Measurements from ENCODE around the gene TMIGD1. TPM values are rescaled to one million over a fixed set of nuclear protein-coding genes. Genes with fewer than 3 reads are reported as not detected.
A peak's percentile ranks its signal among the peaks of the same experiment; 100 is the strongest.

The TMIGD1 gene
- total and polyA plus RNA-seq, 2 donors (not counting 1 experiment from before 2014, with no cell fraction given): not detected

- Mint-ChIP-seq H3K27me3 (peaks cover 3% of the 10 kb centered on the region), H3K4me1 (peaks cover 8% of the 10 kb centered on the region), H3K9me3 (ENCODE audit: insufficient read depth) (no peaks in the 10 kb centered on the region), H3K4me3 (no peak overlapping the region), H3K27ac (no peak overlapping the region)
- Histone ChIP-seq H3K9me3 (ENCODE audit: control extremely low read depth in 1 of 3, control insufficient read depth in 2 of 3, insufficient read depth in 1 of 3, low read length in 2 of 3) (no peaks in the 10 kb centered on the region), H3K36me3 (replicated peaks in 1 of 2; ENCODE audit: control extremely low read depth in 1 of 2, control insufficient read depth in 1 of 2, extremely low read depth in 1 of 2, insufficient read depth in 2 of 2, low read length in 1 of 2) (no peaks in the 10 kb centered on the region), H3K4me3 (ENCODE audit: control extremely low read depth in 1 of 5, extremely low read depth in 1 of 5, insufficient read depth in 1 of 5, low read depth in 2 of 5, low read length in 4 of 5) (no peak overlapping the region), H2AFZ (ENCODE audit: insufficient read depth, low read depth, low read length, poor library complexity, severe bottlenecking) (no peak overlapping the region), H3K79me2 (ENCODE audit: control insufficient read depth, insufficient read depth, low read length) (no peaks in the 10 kb centered on the region), H3K4me2 (replicated peaks; ENCODE audit: low read depth, low read length, poor library complexity, severe bottlenecking) (no peak overlapping the region), H3K9ac (ENCODE audit: low read length) (no peak overlapping the region), H3K27me3 (replicated peaks in 1 of 4; ENCODE audit: control extremely low read depth in 1 of 4, control insufficient read depth in 3 of 4, insufficient read depth in 4 of 4, low read length in 3 of 4) (no peaks in the 10 kb centered on the region), H3K27ac (ENCODE audit: low read length in 2 of 2) (no peak overlapping the region), H3K4me1 (ENCODE audit: control insufficient read depth in 2 of 2, insufficient read depth in 2 of 2, low read length in 2 of 2) (peaks cover 2 to 5% of the 10 kb centered on the region in 2 donors), H4K20me1 (ENCODE audit: control insufficient read depth, insufficient read depth, low read length, poor library complexity, severe bottlenecking) (no peaks in the 10 kb centered on the region)
- no peak for TF ChIP-seq EZH2 (IDR thresholded peaks at IDR 0.05; ENCODE audit: borderline replicate concordance, insufficient read depth, low read depth, low read length, poor library complexity, severe bottlenecking)
- TF ChIP-seq CTCF (IDR thresholded peaks at IDR 0.05): no peak
- ChIA-PET CTCF (interaction anchor here (0.8 to 9.6 kb wide), 7 partner anchors 11 to 239 kb away, joined by 3 to 218 read pairs (median 3); no protein-coding TSS in a partner anchor), POLR2A (no interaction called here)
- DNase-seq (no peak), ATAC-seq (ENCODE audit: low read depth) (no peak)
- 100% methylated on average over 1 of the region's 4 CpGs for WGBS (ENCODE audit: insufficient coverage)
- intact Hi-C loops (cut with micrococcal nuclease): no loop called here
These were observed 564 bp upstream of the TMIGD1 start for GRCh38 chr17:30334421-30334820.

- no CpG with 5 or more reads among the region's 4 CpGs for WGBS (ENCODE audit: insufficient coverage)
- peak; percentile 47 for ATAC-seq (ENCODE audit: low read depth)
- CTCF ChIA-PET: interaction anchor here (1.3 to 1.5 kb wide), 2 partner anchors 9 to 206 kb away, joined by 5 to 6 read pairs; no protein-coding TSS in a partner anchor
These were observed 1.8 kb downstream of the TMIGD1 start for GRCh38 chr17:30332057-30332542.

More at GRCh38 chr17:30332057-30332542, 1.8 kb downstream of the TMIGD1 start:
- Histone ChIP-seq H2AFZ (ENCODE audit: insufficient read depth, low read depth, low read length, poor library complexity, severe bottlenecking) (no peak overlapping the region), H3K27ac (ENCODE audit: low read length in 2 of 2) (no peak overlapping the region), H3K79me2 (ENCODE audit: control insufficient read depth, insufficient read depth, low read length) (no peaks in the 10 kb centered on the region), H4K20me1 (ENCODE audit: control insufficient read depth, insufficient read depth, low read length, poor library complexity, severe bottlenecking) (no peaks in the 10 kb centered on the region), H3K4me1 (ENCODE audit: control insufficient read depth in 2 of 2, insufficient read depth in 2 of 2, low read length in 2 of 2) (peaks cover 2 to 5% of the 10 kb centered on the region in 2 donors), H3K27me3 (replicated peaks in 1 of 4; ENCODE audit: control extremely low read depth in 1 of 4, control insufficient read depth in 3 of 4, insufficient read depth in 4 of 4, low read length in 3 of 4) (no peaks in the 10 kb centered on the region), H3K36me3 (replicated peaks in 1 of 2; ENCODE audit: control extremely low read depth in 1 of 2, control insufficient read depth in 1 of 2, extremely low read depth in 1 of 2, insufficient read depth in 2 of 2, low read length in 1 of 2) (no peaks in the 10 kb centered on the region), H3K4me2 (replicated peaks; ENCODE audit: low read depth, low read length, poor library complexity, severe bottlenecking) (no peak overlapping the region), H3K9me3 (ENCODE audit: control extremely low read depth in 1 of 3, control insufficient read depth in 2 of 3, insufficient read depth in 1 of 3, low read length in 2 of 3) (no peaks in the 10 kb centered on the region), H3K4me3 (ENCODE audit: control extremely low read depth in 1 of 5, extremely low read depth in 1 of 5, insufficient read depth in 1 of 5, low read depth in 2 of 5, low read length in 4 of 5) (no peak overlapping the region), H3K9ac (ENCODE audit: low read length) (no peak overlapping the region)
- Mint-ChIP-seq H3K4me1 (peaks cover 8% of the 10 kb centered on the region), H3K4me3 (no peak overlapping the region), H3K27me3 (peaks cover 3% of the 10 kb centered on the region), H3K9me3 (ENCODE audit: insufficient read depth) (no peaks in the 10 kb centered on the region), H3K27ac (no peak overlapping the region)
- intact Hi-C loops (cut with micrococcal nuclease): no loop called here
- POLR2A ChIA-PET: interaction anchor here (0.7 kb wide), 2 partner anchors 39 to 168 kb away, joined by 4 to 7 read pairs; no protein-coding TSS in a partner anchor
- no peak for DNase-seq
- no peak for TF ChIP-seq CTCF (IDR thresholded peaks at IDR 0.05)
